A549 treated with GW870086 at 1 μM for 4 hours (cell line): ENCODE data around the gene EIF3B. TPM values are rescaled to one million over a fixed set of nuclear protein-coding genes. Genes with fewer than 3 reads are reported as not detected.

Experiments used
- total RNA-seq: library from RNA; stranded (reverse); fragments of 200-300 nt; extraction: Qiagen RNA extraction; gene quantifications from 5 replicates; pipeline ENCODE4 v1.2.3, GENCODE V29; 2022; ENCODE audit warnings: low read depth

EIF3B gene
- 222 to 248 TPM (median 229 TPM) in 5 replicates for total RNA-seq

GRCh38 chr7:2354186-2354938, at the start of gene EIF3B:
Gene EIF3B (plus strand): TSS chr7:2354827. CDS start chr7:2354922, 95 bp downstream.

GRCh38 chr7:2314209-2314955, 40.2 kb upstream of the EIF3B start, which contains the start of gene SNX8:
Gene SNX8 (minus strand): TSS chr7:2314441. CDS start chr7:2314421, 20 bp downstream.

GRCh38 chr7:2403014-2403717, 48.5 kb downstream of the EIF3B start, which contains the start of gene CHST12:
Gene CHST12 (plus strand): TSS chr7:2403611. CDS start chr7:2432640, 29,029 bp downstream.

Other genes starting within 250 kb of the EIF3B start
- gene MAD1L1, start 121.9 kb upstream of the EIF3B start, total RNA-seq = 20.0 to 26.2 TPM (median 24.1 TPM) in 5 replicates
- 48.1 to 57.2 TPM (median 51.9 TPM) in 5 replicates for gene MRM2, start 112.6 kb upstream of the EIF3B start, total RNA-seq
- 80.0 to 110 TPM (median 107 TPM) in 5 replicates for gene NUDT1, start 112.6 kb upstream of the EIF3B start, total RNA-seq
- gene SNX8, start 40.4 kb upstream of the EIF3B start, total RNA-seq = 49.3 to 121 TPM (median 97.7 TPM) in 5 replicates
- gene CHST12, start 48.8 kb downstream of the EIF3B start, total RNA-seq = 9.0 to 13.4 TPM (median 12.1 TPM) in 5 replicates
- not detected in 5 replicates for gene GRIFIN, start 121.6 kb downstream of the EIF3B start, total RNA-seq
- gene LFNG, start 164.9 kb downstream of the EIF3B start, total RNA-seq = 15.4 to 26.6 TPM (median 25.4 TPM) in 5 replicates
- gene BRAT1, start 200.7 kb downstream of the EIF3B start, total RNA-seq = 23.1 to 37.7 TPM (median 33.0 TPM) in 5 replicates
- gene IQCE, start 204.2 kb downstream of the EIF3B start, total RNA-seq = 10.5 to 13.7 TPM (median 11.7 TPM) in 5 replicates